Measurements from ENCODE around the gene TDRD12.
"Not testable (repeated sequence)": the region's sequence is repeated elsewhere in the genome, so short reads cannot be mapped to it uniquely, and the experiment has no call there.

Gene TDRD12

GRCh38 chr19:32691952-32692726, 27.4 kb upstream of the TDRD12 start:
- H3K4me3 ChIP-seq (ENCODE audit: low read depth, low read length): peak overlapping the region; percentile 37

- no peak overlapping the region for H3K4me3 ChIP-seq (ENCODE audit: low read depth, low read length)
Measured at GRCh38 chr19:32692727-32693061, 26.9 kb upstream of the TDRD12 start.

- not testable (repeated sequence) for H3K4me3 ChIP-seq (ENCODE audit: low read depth, low read length)
Measured at GRCh38 chr19:32693151-32694108, 26.1 kb upstream of the TDRD12 start.

- not testable (repeated sequence) for H3K4me3 ChIP-seq (ENCODE audit: low read depth, low read length)
Measured at GRCh38 chr19:32694316-32694715, 25.3 kb upstream of the TDRD12 start.

- H3K4me3 ChIP-seq (ENCODE audit: low read depth, low read length): not testable (repeated sequence)
Measured at GRCh38 chr19:32694851-32695250, 24.7 kb upstream of the TDRD12 start.

GRCh38 chr19:32695506-32695905, 24.1 kb upstream of the TDRD12 start:
- not testable (repeated sequence) for H3K4me3 ChIP-seq (ENCODE audit: low read depth, low read length)

- H3K4me3 ChIP-seq (ENCODE audit: low read depth, low read length): not testable (repeated sequence)
Measured at GRCh38 chr19:32696771-32697170, 22.8 kb upstream of the TDRD12 start.

GRCh38 chr19:32700129-32700528, 19.4 kb upstream of the TDRD12 start:
- H3K4me3 ChIP-seq (ENCODE audit: low read depth, low read length): not testable (repeated sequence)

- H3K4me3 ChIP-seq (ENCODE audit: low read depth, low read length): no peak overlapping the region
Measured at GRCh38 chr19:32702010-32702409, 17.6 kb upstream of the TDRD12 start.

GRCh38 chr19:32704006-32704405, 15.6 kb upstream of the TDRD12 start:
- not testable (repeated sequence) for H3K4me3 ChIP-seq (ENCODE audit: low read depth, low read length)

- H3K4me3 ChIP-seq (ENCODE audit: low read depth, low read length): no peak overlapping the region
Measured at GRCh38 chr19:32708457-32708856, 11.1 kb upstream of the TDRD12 start.

GRCh38 chr19:32709032-32709431, 10.5 kb upstream of the TDRD12 start:
- no peak overlapping the region for H3K4me3 ChIP-seq (ENCODE audit: low read depth, low read length)

- no peak overlapping the region for H3K4me3 ChIP-seq (ENCODE audit: low read depth, low read length)
Measured at GRCh38 chr19:32711747-32712146, 7.8 kb upstream of the TDRD12 start.

GRCh38 chr19:32716203-32716602, 3.4 kb upstream of the TDRD12 start:
- H3K4me3 ChIP-seq (ENCODE audit: low read depth, low read length): not testable (repeated sequence)

- no peak overlapping the region for H3K4me3 ChIP-seq (ENCODE audit: low read depth, low read length)
Measured at GRCh38 chr19:32717496-32717895, 2.1 kb upstream of the TDRD12 start.

- no peak overlapping the region for H3K4me3 ChIP-seq (ENCODE audit: low read depth, low read length)
Measured at GRCh38 chr19:32718286-32718685, 1.3 kb upstream of the TDRD12 start.

- H3K4me3 ChIP-seq (ENCODE audit: low read depth, low read length): no peak overlapping the region
Measured at GRCh38 chr19:32720216-32720935, 809 bp downstream of the TDRD12 start.

GRCh38 chr19:32720936-32721250, 1.3 kb downstream of the TDRD12 start:
- no peak overlapping the region for H3K4me3 ChIP-seq (ENCODE audit: low read depth, low read length)

GRCh38 chr19:32735936-32736335, 16.4 kb downstream of the TDRD12 start:
- no peak overlapping the region for H3K4me3 ChIP-seq (ENCODE audit: low read depth, low read length)

- H3K4me3 ChIP-seq (ENCODE audit: low read depth, low read length): no peak overlapping the region
Measured at GRCh38 chr19:32743021-32743420, 23.5 kb downstream of the TDRD12 start.

- H3K4me3 ChIP-seq (ENCODE audit: low read depth, low read length): no peak overlapping the region
Measured at GRCh38 chr19:32743447-32743846, 23.9 kb downstream of the TDRD12 start.

Data from iPS-11a (cell line).